NCI-H2196 treated with DMSO at 0.1 percent for 48 hours (cell line): ENCODE results near the gene PLPPR4.

ENCODE experiments used
- DNase-seq: peaks from one replicate; lab custom pipeline; 2025; ENCODE audit not compliant: unreplicated experiment; lab: John Stamatoyannopoulos, UW

Gene PLPPR4

GRCh38 chr1:99347041-99347684 is 82.9 kb downstream of the PLPPR4 start:
- no peak for DNase-seq

GRCh38 chr1:99348397-99349132 is 84.3 kb downstream of the PLPPR4 start:
- no peak for DNase-seq

GRCh38 chr1:99352821-99353220 is 88.5 kb downstream of the PLPPR4 start:
- DNase-seq = no peak

GRCh38 chr1:99358770-99359169 is 94.5 kb downstream of the PLPPR4 start:
- DNase-seq = no peak
